ENCODE data around the gene JARID2.

Gene JARID2

DNA sequence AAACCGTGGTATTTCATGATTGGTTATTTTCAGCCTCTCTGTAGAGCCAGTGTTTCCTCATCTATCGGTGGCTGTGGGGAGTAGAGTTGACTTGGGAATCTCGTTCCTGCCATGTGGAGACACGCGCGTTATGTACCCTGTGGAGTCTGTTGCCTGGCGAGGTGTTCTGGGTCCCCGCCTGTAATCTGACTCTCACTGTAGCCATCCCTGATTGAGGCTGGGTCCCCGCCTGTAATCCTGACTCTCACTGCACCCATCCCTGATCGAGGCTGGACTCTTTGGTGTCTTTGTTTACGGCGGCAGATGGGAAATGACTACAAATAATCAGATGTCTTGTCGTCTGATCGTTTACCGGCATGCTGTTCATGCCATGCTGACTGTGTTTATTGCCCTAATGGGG is 263.1 kb downstream of the JARID2 start (continued):
- TF ChIP-seq, protein P1, sequence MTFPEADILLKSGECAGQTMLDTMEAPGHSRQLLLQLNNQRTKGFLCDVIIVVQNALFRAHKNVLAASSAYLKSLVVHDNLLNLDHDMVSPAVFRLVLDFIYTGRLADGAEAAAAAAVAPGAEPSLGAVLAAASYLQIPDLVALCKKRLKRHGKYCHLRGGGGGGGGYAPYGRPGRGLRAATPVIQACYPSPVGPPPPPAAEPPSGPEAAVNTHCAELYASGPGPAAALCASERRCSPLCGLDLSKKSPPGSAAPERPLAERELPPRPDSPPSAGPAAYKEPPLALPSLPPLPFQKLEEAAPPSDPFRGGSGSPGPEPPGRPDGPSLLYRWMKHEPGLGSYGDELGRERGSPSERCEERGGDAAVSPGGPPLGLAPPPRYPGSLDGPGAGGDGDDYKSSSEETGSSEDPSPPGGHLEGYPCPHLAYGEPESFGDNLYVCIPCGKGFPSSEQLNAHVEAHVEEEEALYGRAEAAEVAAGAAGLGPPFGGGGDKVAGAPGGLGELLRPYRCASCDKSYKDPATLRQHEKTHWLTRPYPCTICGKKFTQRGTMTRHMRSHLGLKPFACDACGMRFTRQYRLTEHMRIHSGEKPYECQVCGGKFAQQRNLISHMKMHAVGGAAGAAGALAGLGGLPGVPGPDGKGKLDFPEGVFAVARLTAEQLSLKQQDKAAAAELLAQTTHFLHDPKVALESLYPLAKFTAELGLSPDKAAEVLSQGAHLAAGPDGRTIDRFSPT (tag by site-specific recombination; IDR thresholded peaks at IDR 0.05): no peak
- TF ChIP-seq, protein P2, sequence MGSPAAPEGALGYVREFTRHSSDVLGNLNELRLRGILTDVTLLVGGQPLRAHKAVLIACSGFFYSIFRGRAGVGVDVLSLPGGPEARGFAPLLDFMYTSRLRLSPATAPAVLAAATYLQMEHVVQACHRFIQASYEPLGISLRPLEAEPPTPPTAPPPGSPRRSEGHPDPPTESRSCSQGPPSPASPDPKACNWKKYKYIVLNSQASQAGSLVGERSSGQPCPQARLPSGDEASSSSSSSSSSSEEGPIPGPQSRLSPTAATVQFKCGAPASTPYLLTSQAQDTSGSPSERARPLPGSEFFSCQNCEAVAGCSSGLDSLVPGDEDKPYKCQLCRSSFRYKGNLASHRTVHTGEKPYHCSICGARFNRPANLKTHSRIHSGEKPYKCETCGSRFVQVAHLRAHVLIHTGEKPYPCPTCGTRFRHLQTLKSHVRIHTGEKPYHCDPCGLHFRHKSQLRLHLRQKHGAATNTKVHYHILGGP (tag by site-specific recombination; IDR thresholded peaks at IDR 0.05): no peak

DNA sequence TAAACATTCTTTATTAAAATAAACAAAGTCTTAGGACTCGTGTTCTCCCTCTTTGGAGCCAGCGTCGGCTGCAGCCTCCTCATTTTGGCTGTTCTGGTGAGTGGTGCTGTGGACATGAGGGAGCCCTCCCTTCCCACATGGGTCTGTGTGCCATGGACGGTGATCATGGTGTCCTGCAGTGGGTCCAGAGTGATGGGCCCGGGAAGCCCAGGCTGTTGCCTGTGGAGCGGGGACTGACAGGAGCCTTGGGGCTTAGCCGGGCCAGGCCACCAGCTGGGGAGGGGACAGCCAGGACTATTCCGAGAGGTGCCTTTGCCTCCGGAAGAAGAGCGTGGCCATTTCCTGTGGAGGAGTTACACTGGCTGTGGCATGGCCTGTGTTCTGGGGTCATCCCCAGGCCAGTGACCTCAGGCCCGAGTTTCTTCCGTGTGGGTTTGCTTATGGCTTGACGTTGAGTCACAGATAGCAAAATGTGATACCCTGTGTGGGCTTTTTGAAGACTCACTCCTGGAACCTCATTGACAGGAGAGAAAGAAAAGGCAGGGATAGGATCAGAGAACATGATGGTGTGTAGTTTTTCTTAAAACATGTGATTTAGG is 263.6 kb downstream of the JARID2 start:
- Histone ChIP-seq H3K4me3 (ENCODE audit: low read depth, low read length) (no peak overlapping the region), H3K36me3 (ENCODE audit: control insufficient read depth in 2 of 2, insufficient read depth in 1 of 2, low read length in 2 of 2) (peaks cover 0 to 94% of the 10 kb centered on the region in 2 experiments; a peak in 2 of 3 replicates)

DNA sequence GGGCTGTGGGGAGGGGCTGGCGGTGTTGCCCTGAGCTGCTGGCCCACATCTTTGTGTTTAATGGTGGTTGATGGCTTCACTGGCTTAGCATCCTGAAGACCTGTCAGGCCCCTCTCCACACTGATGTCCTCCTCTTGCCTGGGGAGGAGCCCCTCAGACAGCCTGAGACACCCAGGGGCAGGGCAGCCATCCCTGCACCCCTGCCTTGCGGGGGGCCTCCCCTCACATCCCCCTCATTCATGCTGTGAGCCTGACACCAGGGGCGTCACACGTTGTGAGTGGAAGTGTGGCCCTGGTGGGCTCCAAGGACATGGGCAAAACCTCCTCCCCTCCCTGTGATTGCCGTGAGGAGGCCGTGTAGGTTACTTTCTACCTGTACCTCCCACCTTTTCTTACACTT is 264.3 kb downstream of the JARID2 start:
- ChIA-PET POLR2A (no interaction called here), CTCF (no interaction called here)
- Histone ChIP-seq H3K4me1 (ENCODE audit: control insufficient read depth, insufficient read depth, low read length) (peaks cover 7% of the 10 kb centered on the region), H3K9me3 (ENCODE audit: control insufficient read depth, insufficient read depth, low read depth, low read length) (no peaks in the 10 kb centered on the region), H3K27ac (ENCODE audit: extremely low read depth, low read depth, low read length) (no peak overlapping the region), H3K36me3 (ENCODE audit: control insufficient read depth in 2 of 2, insufficient read depth in 1 of 2, low read length in 2 of 2) (peaks cover 0 to 98% of the 10 kb centered on the region in 2 experiments), H3K4me3 (ENCODE audit: low read depth, low read length) (no peak overlapping the region)
- no peak for TF ChIP-seq HOXC10 (CRISPR knock-in tag; IDR thresholded peaks at IDR 0.05)
- TF ChIP-seq, protein P3, sequence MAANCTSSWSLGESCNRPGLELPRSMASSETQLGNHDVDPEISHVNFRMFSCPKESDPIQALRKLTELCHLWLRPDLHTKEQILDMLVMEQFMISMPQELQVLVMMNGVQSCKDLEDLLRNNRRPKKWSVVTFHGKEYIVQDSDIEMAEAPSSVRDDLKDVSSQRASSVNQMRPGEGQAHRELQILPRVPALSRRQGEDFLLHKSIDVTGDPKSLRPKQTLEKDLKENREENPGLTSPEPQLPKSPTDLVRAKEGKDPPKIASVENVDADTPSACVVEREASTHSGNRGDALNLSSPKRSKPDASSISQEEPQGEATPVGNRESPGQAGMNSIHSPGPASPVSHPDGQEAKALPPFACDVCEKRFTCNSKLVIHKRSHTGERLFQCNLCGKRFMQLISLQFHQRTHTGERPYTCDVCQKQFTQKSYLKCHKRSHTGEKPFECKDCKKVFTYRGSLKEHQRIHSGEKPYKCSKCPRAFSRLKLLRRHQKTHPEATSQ (tag by site-specific recombination; IDR thresholded peaks at IDR 0.05): no peak

More for the DNA sequence above, 263.6 kb downstream of the JARID2 start:
- ChIA-PET POLR2A (no interaction called here), CTCF (no interaction called here)
- TF ChIP-seq, protein P4, sequence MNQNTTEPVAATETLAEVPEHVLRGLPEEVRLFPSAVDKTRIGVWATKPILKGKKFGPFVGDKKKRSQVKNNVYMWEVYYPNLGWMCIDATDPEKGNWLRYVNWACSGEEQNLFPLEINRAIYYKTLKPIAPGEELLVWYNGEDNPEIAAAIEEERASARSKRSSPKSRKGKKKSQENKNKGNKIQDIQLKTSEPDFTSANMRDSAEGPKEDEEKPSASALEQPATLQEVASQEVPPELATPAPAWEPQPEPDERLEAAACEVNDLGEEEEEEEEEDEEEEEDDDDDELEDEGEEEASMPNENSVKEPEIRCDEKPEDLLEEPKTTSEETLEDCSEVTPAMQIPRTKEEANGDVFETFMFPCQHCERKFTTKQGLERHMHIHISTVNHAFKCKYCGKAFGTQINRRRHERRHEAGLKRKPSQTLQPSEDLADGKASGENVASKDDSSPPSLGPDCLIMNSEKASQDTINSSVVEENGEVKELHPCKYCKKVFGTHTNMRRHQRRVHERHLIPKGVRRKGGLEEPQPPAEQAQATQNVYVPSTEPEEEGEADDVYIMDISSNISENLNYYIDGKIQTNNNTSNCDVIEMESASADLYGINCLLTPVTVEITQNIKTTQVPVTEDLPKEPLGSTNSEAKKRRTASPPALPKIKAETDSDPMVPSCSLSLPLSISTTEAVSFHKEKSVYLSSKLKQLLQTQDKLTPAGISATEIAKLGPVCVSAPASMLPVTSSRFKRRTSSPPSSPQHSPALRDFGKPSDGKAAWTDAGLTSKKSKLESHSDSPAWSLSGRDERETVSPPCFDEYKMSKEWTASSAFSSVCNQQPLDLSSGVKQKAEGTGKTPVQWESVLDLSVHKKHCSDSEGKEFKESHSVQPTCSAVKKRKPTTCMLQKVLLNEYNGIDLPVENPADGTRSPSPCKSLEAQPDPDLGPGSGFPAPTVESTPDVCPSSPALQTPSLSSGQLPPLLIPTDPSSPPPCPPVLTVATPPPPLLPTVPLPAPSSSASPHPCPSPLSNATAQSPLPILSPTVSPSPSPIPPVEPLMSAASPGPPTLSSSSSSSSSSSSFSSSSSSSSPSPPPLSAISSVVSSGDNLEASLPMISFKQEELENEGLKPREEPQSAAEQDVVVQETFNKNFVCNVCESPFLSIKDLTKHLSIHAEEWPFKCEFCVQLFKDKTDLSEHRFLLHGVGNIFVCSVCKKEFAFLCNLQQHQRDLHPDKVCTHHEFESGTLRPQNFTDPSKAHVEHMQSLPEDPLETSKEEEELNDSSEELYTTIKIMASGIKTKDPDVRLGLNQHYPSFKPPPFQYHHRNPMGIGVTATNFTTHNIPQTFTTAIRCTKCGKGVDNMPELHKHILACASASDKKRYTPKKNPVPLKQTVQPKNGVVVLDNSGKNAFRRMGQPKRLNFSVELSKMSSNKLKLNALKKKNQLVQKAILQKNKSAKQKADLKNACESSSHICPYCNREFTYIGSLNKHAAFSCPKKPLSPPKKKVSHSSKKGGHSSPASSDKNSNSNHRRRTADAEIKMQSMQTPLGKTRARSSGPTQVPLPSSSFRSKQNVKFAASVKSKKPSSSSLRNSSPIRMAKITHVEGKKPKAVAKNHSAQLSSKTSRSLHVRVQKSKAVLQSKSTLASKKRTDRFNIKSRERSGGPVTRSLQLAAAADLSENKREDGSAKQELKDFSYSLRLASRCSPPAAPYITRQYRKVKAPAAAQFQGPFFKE (tag by site-specific recombination; IDR thresholded peaks at IDR 0.05; ENCODE audit: borderline replicate concordance): no peak
- TF ChIP-seq, protein P5, sequence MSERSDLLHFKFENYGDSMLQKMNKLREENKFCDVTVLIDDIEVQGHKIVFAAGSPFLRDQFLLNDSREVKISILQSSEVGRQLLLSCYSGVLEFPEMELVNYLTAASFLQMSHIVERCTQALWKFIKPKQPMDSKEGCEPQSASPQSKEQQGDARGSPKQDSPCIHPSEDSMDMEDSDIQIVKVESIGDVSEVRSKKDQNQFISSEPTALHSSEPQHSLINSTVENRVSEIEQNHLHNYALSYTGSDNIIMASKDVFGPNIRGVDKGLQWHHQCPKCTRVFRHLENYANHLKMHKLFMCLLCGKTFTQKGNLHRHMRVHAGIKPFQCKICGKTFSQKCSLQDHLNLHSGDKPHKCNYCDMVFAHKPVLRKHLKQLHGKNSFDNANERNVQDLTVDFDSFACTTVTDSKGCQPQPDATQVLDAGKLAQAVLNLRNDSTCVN (tag by site-specific recombination; optimal IDR thresholded peaks at IDR 0.05): no peak
- TF ChIP-seq ZNF175 (tag by site-specific recombination; IDR thresholded peaks at IDR 0.05): no peak
- Histone ChIP-seq H3K9me3 (ENCODE audit: control insufficient read depth, insufficient read depth, low read depth, low read length) (no peaks in the 10 kb centered on the region), H3K27ac (ENCODE audit: extremely low read depth, low read depth, low read length) (no peak overlapping the region), H3K4me1 (ENCODE audit: control insufficient read depth, insufficient read depth, low read length) (peaks cover 11% of the 10 kb centered on the region)
